ENCODE results near the gene KDM4D. TPM values are rescaled to one million over a fixed set of nuclear protein-coding genes. Genes with fewer than 3 reads are reported as not detected.

The KDM4D gene
- polyA plus RNA-seq, 3 donors, result 0.03 to 0.16 TPM; not detected in 1

- DNase-seq, result no peak
- H3K27me3 Mint-ChIP-seq (ENCODE audit: low read depth in 3 of 3), result peaks cover 0 to 4% (median 3%) of the 10 kb centered on the region in 3 donors
- H3K9me3 Mint-ChIP-seq, result peaks cover 0 to 3% (median 0%) of the 10 kb centered on the region in 7 donors
- Histone ChIP-seq H3K36me3 (replicated peaks in 1 of 2; ENCODE audit: control insufficient read depth in 1 of 2, insufficient read depth in 2 of 2, low read length in 2 of 2) (no peaks in the 10 kb centered on the region), H3K4me1 (ENCODE audit: control insufficient read depth in 1 of 2, insufficient read depth in 2 of 2, low read length in 2 of 2) (no peaks in the 10 kb centered on the region), H3K9me3 (replicated peaks in 1 of 2; ENCODE audit: control insufficient read depth in 1 of 2, insufficient read depth in 1 of 2, low read length in 2 of 2) (no peaks in the 10 kb centered on the region), H2AFZ (ENCODE audit: insufficient read depth, low read depth, low read length, poor library complexity, severe bottlenecking) (no peak overlapping the region), H3K9ac (ENCODE audit: insufficient read depth, low read length, poor library complexity, severe bottlenecking) (no peak overlapping the region), H3K4me2 (replicated peaks; ENCODE audit: extremely low read depth, low read length, poor library complexity, severe bottlenecking) (no peak overlapping the region), H4K20me1 (ENCODE audit: insufficient read depth, low read length) (no peaks in the 10 kb centered on the region), H3K4me3 (replicated peaks in 1 of 3; ENCODE audit: low read depth in 2 of 3, low read length in 3 of 3) (no peak overlapping the region), H3K27me3 (ENCODE audit: control insufficient read depth in 2 of 2, insufficient read depth in 2 of 2, low read length in 2 of 2) (no peaks in the 10 kb centered on the region), H3K27ac (ENCODE audit: low read depth in 1 of 2, low read length in 2 of 2) (no peak overlapping the region), H3K79me2 (ENCODE audit: insufficient read depth, low read length) (no peaks in the 10 kb centered on the region)
- no peaks in the 10 kb centered on the region for H3K4me1 Mint-ChIP-seq
- H3K4me3 Mint-ChIP-seq, result no peak overlapping the region
- intact Hi-C loops (cut with micrococcal nuclease), result no loop called here
- no peak overlapping the region for H3K27ac Mint-ChIP-seq
- whole genome bisulfite sequencing (ENCODE audit: insufficient coverage), result no CpG with 5 or more reads among the region's 3 CpGs
- TF ChIP-seq CTCF (IDR thresholded peaks at IDR 0.05), result no peak
- no peaks in the 10 kb centered on the region for H3K36me3 Mint-ChIP-seq
Measured at GRCh38 chr11:95028357-95028756, 54.8 kb downstream of the KDM4D start.

- no peaks in the 10 kb centered on the region for H3K36me3 ChIP-seq (replicated peaks in 1 of 2; ENCODE audit: control insufficient read depth in 1 of 2, insufficient read depth in 2 of 2, low read length in 2 of 2)
- H3K9me3 ChIP-seq (replicated peaks in 1 of 2; ENCODE audit: control insufficient read depth in 1 of 2, insufficient read depth in 1 of 2, low read length in 2 of 2), result peaks cover 0 to 4% of the 10 kb centered on the region in 2 donors
- intact Hi-C loops (cut with micrococcal nuclease), result no loop called here
- H3K4me2 ChIP-seq (replicated peaks; ENCODE audit: extremely low read depth, low read length, poor library complexity, severe bottlenecking), result no peak overlapping the region
- H3K27me3 ChIP-seq (ENCODE audit: control insufficient read depth in 2 of 2, insufficient read depth in 2 of 2, low read length in 2 of 2), result peaks cover 12 to 14% of the 10 kb centered on the region in 2 donors
- 86% methylated on average over 1 of the region's 1 CpG for WGBS (ENCODE audit: insufficient coverage)
- H3K4me3 ChIP-seq (replicated peaks in 1 of 3; ENCODE audit: low read depth in 2 of 3, low read length in 3 of 3), result no peak overlapping the region
- no peak overlapping the region for H3K27ac ChIP-seq (ENCODE audit: low read depth in 1 of 2, low read length in 2 of 2)
- H4K20me1 ChIP-seq (ENCODE audit: insufficient read depth, low read length), result no peaks in the 10 kb centered on the region
- H3K27ac Mint-ChIP-seq, result no peak overlapping the region
- H3K9me3 Mint-ChIP-seq, result peaks cover 1 to 8% (median 3%) of the 10 kb centered on the region in 7 donors
- H3K4me3 Mint-ChIP-seq, result no peak overlapping the region
- no peaks in the 10 kb centered on the region for H3K4me1 Mint-ChIP-seq
- no peak overlapping the region for H3K9ac ChIP-seq (ENCODE audit: insufficient read depth, low read length, poor library complexity, severe bottlenecking)
- H3K36me3 Mint-ChIP-seq, result no peaks in the 10 kb centered on the region
- no peak for TF ChIP-seq CTCF (IDR thresholded peaks at IDR 0.05)
- H2AFZ ChIP-seq (ENCODE audit: insufficient read depth, low read depth, low read length, poor library complexity, severe bottlenecking), result no peak overlapping the region
- H3K27me3 Mint-ChIP-seq (ENCODE audit: low read depth in 3 of 3), result peaks cover 12 to 34% (median 13%) of the 10 kb centered on the region in 3 donors
- DNase-seq, result no peak
- no peaks in the 10 kb centered on the region for H3K4me1 ChIP-seq (ENCODE audit: control insufficient read depth in 1 of 2, insufficient read depth in 2 of 2, low read length in 2 of 2)
- no peaks in the 10 kb centered on the region for H3K79me2 ChIP-seq (ENCODE audit: insufficient read depth, low read length)
Measured at GRCh38 chr11:95033051-95033450, 59.5 kb downstream of the KDM4D start.

Data from CD14-positive monocyte (primary cell).